A549 (cell line): ENCODE data around the gene KRTAP25-1. TPM values are rescaled to one million over a fixed set of nuclear protein-coding genes. Genes with fewer than 3 reads are reported as not detected.
A peak's percentile ranks its signal among the peaks of the same experiment; 100 is the strongest.

Source experiments
- ATAC-seq, 2 experiments: fragments of 200-7000 bp in 1 of 2; fragments of >200 bp in 1 of 2; cut with Nextera tagmentation in 1 of 2; cut with Tn5 transposase in 1 of 2; 3 replicates each; pipeline versions ENCODE4 v1.8.0 to v1.9.1; 2018 to 2020; ENCODE audit warnings: mild to moderate bottlenecking in 1 of 2, moderate library complexity in 1 of 2
- CTCF ChIA-PET: fragments of 300-600 bp; sonication (Branson Sonifier 250); formaldehyde crosslinking; extraction: SDS; loops from one replicate; lab custom pipeline; 2021; ENCODE audit warnings: antibody characterized with exemption, inconsistent platforms; lab: Yijun Ruan, JAX
- POLR2A ChIA-PET: fragments of 350-600 bp; formaldehyde crosslinking; extraction: SDS; loops from one replicate; lab custom pipeline; 2021; ENCODE audit warnings: antibody characterized with exemption, inconsistent platforms; lab: Yijun Ruan, JAX
- DNase-seq, 2 experiments: peaks; one replicate each; pipeline versions ENCODE4 v3.0.0 to v3.0.0-alpha.2; 2011 to 2016; ENCODE audit warnings: low read depth in 1 of 2, low spot score in 1 of 2
- FAIRE-seq: peaks from 2 replicates; lab custom pipeline; 2011; peaks lifted over from hg19 to GRCh38; lab: Jason Lieb, UNC
- H3K27ac ChIP-seq, 2 experiments: fragments of >200 bp; sonication (Bioruptor Twin); formaldehyde crosslinking; 3 replicates each; pipeline ENCODE4 v1.5.1; 2016 to 2017
- H3K4me1 ChIP-seq: fragments of >200 bp; sonication (Bioruptor Twin); formaldehyde crosslinking; 3 replicates; pipeline ENCODE4 v1.6.1; 2016
- H3K4me2 ChIP-seq: fragments of >200 bp; sonication (Bioruptor Twin); formaldehyde crosslinking; 3 replicates; pipeline ENCODE4 v1.6.1; 2016
- H3K4me3 ChIP-seq: fragments of >200 bp; sonication (Bioruptor Twin); formaldehyde crosslinking; 3 replicates; pipeline ENCODE4 v1.5.1; 2016
- H3K9me3 ChIP-seq: fragments of >200 bp; sonication (Bioruptor Twin); formaldehyde crosslinking; 3 replicates; pipeline ENCODE4 v1.6.1; 2016
- BHLHE40 ChIP-seq: IDR thresholded peaks from 2 replicates; pipeline ENCODE4 v1.6.1; 2012; ENCODE audit warnings: low read depth, low read length, inconsistent platforms
- CBX2 ChIP-seq: fragments of 200-600 bp; sonication (generic); IDR thresholded peaks from 2 replicates; pipeline ENCODE4 v1.6.1; 2016; ENCODE audit warnings: low read depth, mild to moderate bottlenecking, borderline replicate concordance
- CBX8 ChIP-seq: fragments of 200-600 bp; sonication (generic); IDR thresholded peaks from 2 replicates; pipeline ENCODE4 v1.6.1; 2016
- CHD2 ChIP-seq: fragments of 150-350 bp; IDR thresholded peaks from 2 replicates; pipeline ENCODE4 v1.6.1; 2014; ENCODE audit warnings: low read length; ENCODE audit not compliant: partially characterized antibody
- EHMT2 ChIP-seq: fragments of 200-600 bp; sonication (generic); IDR thresholded peaks from 2 replicates; pipeline ENCODE4 v1.6.1; 2016; ENCODE audit warnings: antibody characterized with exemption, low read depth, mild to moderate bottlenecking, moderate library complexity
- ELK1 ChIP-seq: fragments of 150-350 bp; IDR thresholded peaks from 2 replicates; pipeline ENCODE4 v1.6.1; 2014; ENCODE audit warnings: low read depth, mild to moderate bottlenecking, low read length
- ESRRA ChIP-seq: fragments of 150-350 bp; IDR thresholded peaks from 2 replicates; pipeline ENCODE4 v1.6.1; 2014; ENCODE audit warnings: mild to moderate bottlenecking, low read length, borderline replicate concordance
- FOSB ChIP-seq: fragments of 250-450 bp; sonication (Bioruptor Pico); IDR thresholded peaks from 2 replicates; pipeline ENCODE4 v1.5.0; 2020; ENCODE audit warnings: mild to moderate bottlenecking, moderate library complexity
- HEYL ChIP-seq: fragments of 250-450 bp; sonication (Bioruptor Pico); IDR thresholded peaks from 2 replicates; pipeline ENCODE4 v1.8.0; 2021; ENCODE audit warnings: mild to moderate bottlenecking, moderate library complexity
- HOXA7 ChIP-seq: fragments of 250-450 bp; sonication (Bioruptor Pico); IDR thresholded peaks from 2 replicates; pipeline ENCODE4 v1.5.0; 2020; ENCODE audit warnings: mild to moderate bottlenecking, moderate library complexity
- HOXB13 ChIP-seq: fragments of 250-450 bp; sonication (Bioruptor Pico); IDR thresholded peaks from 2 replicates; pipeline ENCODE4 v1.5.0; 2020; ENCODE audit warnings: low read depth, mild to moderate bottlenecking, moderate library complexity
- JUN ChIP-seq, 2 experiments: fragments of >200 bp; sonication (Bioruptor Twin); formaldehyde crosslinking; IDR thresholded peaks; 2 replicates in 1 of 2; 3 replicates in 1 of 2; pipeline ENCODE4 v1.6.1; 2016 to 2017
- KDM5A ChIP-seq: fragments of 200-600 bp; sonication (generic); IDR thresholded peaks from 2 replicates; pipeline ENCODE4 v1.6.1; 2016; ENCODE audit warnings: antibody characterized with exemption, mild to moderate bottlenecking
- MAZ ChIP-seq: fragments of 150-350 bp; IDR thresholded peaks from 2 replicates; pipeline ENCODE4 v1.6.1; 2014; ENCODE audit warnings: antibody characterized with exemption, low read depth, low read length, borderline replicate concordance
- NFE2L2 ChIP-seq: fragments of 150-350 bp; conservative IDR thresholded peaks from 2 replicates; pipeline ENCODE4 v1.6.1; 2014; ENCODE audit warnings: low read length
- NPAS2 ChIP-seq: fragments of 250-450 bp; sonication (Bioruptor Pico); IDR thresholded peaks from 2 replicates; pipeline ENCODE4 v1.8.0; 2022; ENCODE audit warnings: mild to moderate bottlenecking, moderate library complexity, borderline replicate concordance
- NR3C1 ChIP-seq: fragments of >200 bp; sonication (Bioruptor Twin); formaldehyde crosslinking; IDR thresholded peaks from 3 replicates; pipeline ENCODE4 v1.6.1; 2017
- RAD21 ChIP-seq, 2 experiments: fragments of >200 bp in 1 of 2; sonication (Bioruptor Twin) in 1 of 2; formaldehyde crosslinking in 1 of 2; IDR thresholded peaks in 1 of 2; conservative IDR thresholded peaks in 1 of 2; 2 replicates in 1 of 2; 3 replicates in 1 of 2; pipeline ENCODE4 v1.6.1; 2012 to 2018; ENCODE audit warnings: inconsistent platforms in 1 of 2
- RCOR1 ChIP-seq: fragments of 150-350 bp; IDR thresholded peaks from 2 replicates; pipeline ENCODE4 v1.6.1; 2014; ENCODE audit warnings: antibody characterized with exemption, low read length, low read depth
- TFCP2L1 ChIP-seq: fragments of 250-450 bp; sonication (Bioruptor Pico); IDR thresholded peaks from 2 replicates; pipeline ENCODE4 v1.5.0; 2021; ENCODE audit warnings: mild to moderate bottlenecking
- TP53 ChIP-seq: fragments of 250-450 bp; sonication (Bioruptor Pico); IDR thresholded peaks from 2 replicates; pipeline ENCODE4 v1.5.0; 2021; ENCODE audit warnings: mild to moderate bottlenecking, moderate library complexity
- ZC3H11A ChIP-seq: fragments of 450-650 bp; IDR thresholded peaks from 2 replicates; pipeline ENCODE4 v1.6.1; 2014; ENCODE audit warnings: antibody characterized with exemption, mild to moderate bottlenecking
- ZNF302 ChIP-seq: fragments of 250-450 bp; sonication (Bioruptor Pico); IDR thresholded peaks from 2 replicates; pipeline ENCODE4 v1.9.0; 2021; ENCODE audit warnings: inconsistent platforms, mild to moderate bottlenecking, moderate library complexity
- WGBS: methylation state at CpG from one replicate; pipeline ENCODE4 v1.1.6; 2017; ENCODE audit errors: missing lambda C conversion rate; 5-methylcytosine and 5-hydroxymethylcytosine counted together
- polyA plus RNA-seq, 4 experiments: library from polyadenylated mRNA; depleted of rRNA in 3 of 4; stranded (reverse); fragments of >200 nt; fragmentation: RNase III in 1 of 4; extraction: RNeasy Plus Mini Kit Qiagen cat#74134 plus additional on column Dnase treatment in 1 of 4; gene quantifications; 2 replicates in 3 of 4; 3 replicates in 1 of 4; pipeline ENCODE4 v1.2.3, GENCODE V29; 2011 to 2017
- TF ChIP-seq, protein P1 (sequence below): fragments of 450-650 bp; IDR thresholded peaks from 2 replicates; pipeline ENCODE4 v1.6.1; 2014; ENCODE audit warnings: antibody characterized with exemption

The KRTAP25-1 gene
- polyA plus RNA-seq, 2 of the 4 experiments (the other 2 are of a cell fraction) = not detected

DNA sequence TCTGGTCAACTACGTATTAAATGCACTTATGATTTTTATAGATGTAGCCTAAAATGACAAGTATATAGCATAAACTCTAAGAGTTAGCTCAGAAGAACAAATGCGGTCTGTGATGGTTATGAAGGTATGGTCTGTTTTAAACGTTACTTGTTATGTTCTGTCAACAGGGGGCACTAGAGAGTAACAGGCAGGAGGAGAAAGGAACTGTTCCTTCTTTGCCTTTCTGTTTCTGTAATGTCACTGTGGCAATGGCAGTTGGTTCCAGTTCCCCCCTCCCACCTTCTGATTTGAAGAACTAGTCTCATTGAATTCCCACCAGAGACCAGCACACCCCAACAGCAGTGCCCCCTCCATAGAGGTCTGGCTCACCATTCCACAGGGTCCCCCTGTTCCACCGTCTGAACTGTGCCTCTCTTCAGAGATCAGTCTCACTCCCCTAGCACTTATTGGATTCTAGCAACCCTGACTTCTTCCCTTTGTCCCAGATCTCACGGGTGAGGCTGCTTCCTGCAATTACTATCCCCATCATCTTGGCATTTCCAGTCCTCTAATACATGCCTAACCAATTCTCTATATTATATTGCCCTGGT, 20.6 kb downstream of the KRTAP25-1 start:
- ATAC-seq (no peak), DNase-seq (no peak)
- no peak overlapping the region for H3K4me3 ChIP-seq
- CTCF ChIA-PET = interaction anchor here (1.1 kb wide), 1 partner anchor 23 kb away, joined by 3 read pairs; no protein-coding TSS in a partner anchor
- TF ChIP-seq HEYL (CRISPR knock-in tag) = no peak
- no peak for TF ChIP-seq FOSB (CRISPR knock-in tag)
- TF ChIP-seq CHD2 = no peak
- no peak for TF ChIP-seq BHLHE40
- no peak for TF ChIP-seq HOXA7 (CRISPR knock-in tag)
- no peak for TF ChIP-seq EHMT2
- TF ChIP-seq, all 56 proteins: peak for 0
- POLR2A ChIA-PET = no interaction called here
- Histone ChIP-seq H3K27ac (no peak overlapping the region), H3K4me2 (no peak overlapping the region), H3K9me3 (no peaks in the 10 kb centered on the region), H3K4me1 (no peaks in the 10 kb centered on the region)
- WGBS = 21% methylated on average over 5 of the region's 5 CpGs
- FAIRE-seq = no peak

DNA sequence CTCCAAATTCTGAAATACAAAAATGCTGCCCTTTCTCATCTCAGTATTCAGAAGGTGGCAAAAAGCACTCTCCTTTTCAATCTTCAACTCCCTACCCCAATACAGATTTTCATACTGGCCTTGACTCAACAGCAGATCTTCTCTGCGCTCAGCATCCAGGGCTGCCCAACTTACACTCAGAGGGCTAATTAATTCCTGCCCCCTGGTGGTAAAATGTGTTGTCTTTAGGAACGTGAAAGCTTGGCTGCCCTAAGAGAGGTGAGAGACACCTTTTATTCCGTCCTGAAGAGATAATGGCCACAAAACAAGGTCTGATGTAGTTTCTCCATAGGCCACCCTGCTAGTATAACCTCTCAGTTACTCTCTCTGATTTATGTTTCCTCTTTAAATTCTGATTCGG, 31.5 kb downstream of the KRTAP25-1 start:
- DNase-seq (peak in 1 of 2 experiments; percentile 12), ATAC-seq (no peak)
- POLR2A ChIA-PET = no interaction called here
- no peaks in the 10 kb centered on the region for H3K4me1 ChIP-seq
- TF ChIP-seq RAD21 (conservative IDR thresholded peaks at IDR 0.05 in 1 of 2, IDR thresholded peaks at IDR 0.05 in 1 of 2) (0 out of 5 replicates have a peak, but pooled peaks of 1 of the 2 experiments have one; percentile 10), MAZ (no peak)
- TF ChIP-seq, all 56 proteins: peak for 1
- Histone ChIP-seq H3K9me3 (no peaks in the 10 kb centered on the region), H3K4me2 (no peak overlapping the region), H3K27ac (no peak overlapping the region), H3K4me3 (no peak overlapping the region)
- CTCF ChIA-PET = interaction anchor here (0.7 to 1.3 kb wide), 6 partner anchors 14 to 737 kb away, joined by 3 to 4 read pairs (median 4); no protein-coding TSS in a partner anchor
- WGBS = 8% methylated on average over 4 of the region's 4 CpGs
- FAIRE-seq = no peak

- ATAC-seq (no peak), DNase-seq (no peak), FAIRE-seq (no peak)
- 57% methylated on average over 4 of the region's 4 CpGs for WGBS
- CTCF ChIA-PET = no interaction called here
- Histone ChIP-seq H3K9me3 (no peaks in the 10 kb centered on the region), H3K4me2 (no peak overlapping the region), H3K27ac (no peak overlapping the region), H3K4me1 (no peaks in the 10 kb centered on the region), H3K4me3 (no peak overlapping the region)
- POLR2A ChIA-PET = no interaction called here
- TF ChIP-seq ZC3H11A = no peak
- TF ChIP-seq NR3C1 = no peak
- TF ChIP-seq TP53 (CRISPR knock-in tag) = no peak
- TF ChIP-seq TFCP2L1 (CRISPR knock-in tag) = no peak
- no peak for TF ChIP-seq CBX8
- no peak for TF ChIP-seq ZNF302 (CRISPR knock-in tag)
- TF ChIP-seq ELK1 = no peak
- no peak for TF ChIP-seq FOSB (CRISPR knock-in tag)
- TF ChIP-seq HOXB13 (CRISPR knock-in tag) = no peak
- no peak for TF ChIP-seq NFE2L2
- no peak for TF ChIP-seq NPAS2
- TF ChIP-seq, protein P1, sequence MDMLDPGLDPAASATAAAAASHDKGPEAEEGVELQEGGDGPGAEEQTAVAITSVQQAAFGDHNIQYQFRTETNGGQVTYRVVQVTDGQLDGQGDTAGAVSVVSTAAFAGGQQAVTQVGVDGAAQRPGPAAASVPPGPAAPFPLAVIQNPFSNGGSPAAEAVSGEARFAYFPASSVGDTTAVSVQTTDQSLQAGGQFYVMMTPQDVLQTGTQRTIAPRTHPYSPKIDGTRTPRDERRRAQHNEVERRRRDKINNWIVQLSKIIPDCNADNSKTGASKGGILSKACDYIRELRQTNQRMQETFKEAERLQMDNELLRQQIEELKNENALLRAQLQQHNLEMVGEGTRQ = no peak
- no peak for TF ChIP-seq JUN (IDR thresholded peaks at IDR 0.05)
- no peak for TF ChIP-seq CBX2
- no peak for TF ChIP-seq ESRRA
- TF ChIP-seq KDM5A = no peak
- TF ChIP-seq RCOR1 = no peak
Measured at GRCh38 chr21:30256100-30256499, 33.2 kb downstream of the KRTAP25-1 start.
